Measurements from ENCODE around the gene NOP16.
"Not testable (repeated sequence)": the region's sequence is repeated elsewhere in the genome, so short reads cannot be mapped to it uniquely, and the experiment has no call there.

NOP16 gene

DNA sequence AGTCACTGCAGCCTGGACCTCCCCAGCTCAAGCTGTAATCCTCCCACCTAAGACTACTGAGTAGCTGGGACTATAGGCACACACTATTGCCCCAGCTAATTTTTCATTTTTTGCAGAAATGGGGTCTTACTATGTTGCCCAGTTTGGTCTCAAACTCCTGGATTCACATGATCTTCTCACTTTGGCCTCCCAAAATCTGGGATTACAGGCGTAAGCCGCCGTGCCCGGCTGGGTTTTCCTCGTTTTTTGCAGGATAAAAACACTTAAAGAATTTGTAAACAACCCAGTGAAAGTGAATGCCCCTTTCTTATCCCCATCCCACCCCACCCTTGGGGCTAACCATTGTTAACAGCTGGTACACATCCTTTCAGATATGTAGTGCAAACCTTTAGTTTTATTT, 20.2 kb upstream of the NOP16 start:
- no peaks in the 10 kb centered on the region for H3K36me3 Mint-ChIP-seq (ENCODE audit: low read depth)
- no peak overlapping the region for H3K4me3 Mint-ChIP-seq
- H3K9me3 Mint-ChIP-seq: no peaks in the 10 kb centered on the region
- H3K27ac Mint-ChIP-seq: no peak overlapping the region
- peaks cover 11% of the 10 kb centered on the region for H3K4me1 Mint-ChIP-seq
- no peak for DNase-seq
- peaks cover 9% of the 10 kb centered on the region for H3K27me3 Mint-ChIP-seq (ENCODE audit: low read depth, poor library complexity)
- TF ChIP-seq, protein P1, sequence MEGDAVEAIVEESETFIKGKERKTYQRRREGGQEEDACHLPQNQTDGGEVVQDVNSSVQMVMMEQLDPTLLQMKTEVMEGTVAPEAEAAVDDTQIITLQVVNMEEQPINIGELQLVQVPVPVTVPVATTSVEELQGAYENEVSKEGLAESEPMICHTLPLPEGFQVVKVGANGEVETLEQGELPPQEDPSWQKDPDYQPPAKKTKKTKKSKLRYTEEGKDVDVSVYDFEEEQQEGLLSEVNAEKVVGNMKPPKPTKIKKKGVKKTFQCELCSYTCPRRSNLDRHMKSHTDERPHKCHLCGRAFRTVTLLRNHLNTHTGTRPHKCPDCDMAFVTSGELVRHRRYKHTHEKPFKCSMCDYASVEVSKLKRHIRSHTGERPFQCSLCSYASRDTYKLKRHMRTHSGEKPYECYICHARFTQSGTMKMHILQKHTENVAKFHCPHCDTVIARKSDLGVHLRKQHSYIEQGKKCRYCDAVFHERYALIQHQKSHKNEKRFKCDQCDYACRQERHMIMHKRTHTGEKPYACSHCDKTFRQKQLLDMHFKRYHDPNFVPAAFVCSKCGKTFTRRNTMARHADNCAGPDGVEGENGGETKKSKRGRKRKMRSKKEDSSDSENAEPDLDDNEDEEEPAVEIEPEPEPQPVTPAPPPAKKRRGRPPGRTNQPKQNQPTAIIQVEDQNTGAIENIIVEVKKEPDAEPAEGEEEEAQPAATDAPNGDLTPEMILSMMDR (IDR thresholded peaks at IDR 0.05): no peak

DNA sequence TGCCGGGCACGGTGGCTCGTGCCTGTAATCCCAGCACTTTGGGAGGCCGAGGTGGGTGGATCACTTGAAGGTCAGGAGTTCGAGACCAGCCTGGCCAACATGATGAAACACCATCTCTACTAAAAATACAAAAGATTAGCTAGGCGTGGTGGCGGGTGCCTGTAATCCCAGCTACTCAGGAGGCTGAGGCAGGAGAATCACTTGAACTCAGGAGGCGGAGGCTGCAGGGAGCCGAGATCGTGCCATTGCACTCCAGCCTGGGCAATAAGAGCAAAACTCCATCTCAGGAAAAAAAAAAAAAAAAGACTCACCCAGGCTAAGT, 19.8 kb upstream of the NOP16 start:
- H3K27me3 Mint-ChIP-seq (ENCODE audit: low read depth, poor library complexity); H3K4me3 Mint-ChIP-seq; H3K27ac Mint-ChIP-seq; H3K9me3 Mint-ChIP-seq; DNase-seq; H3K36me3 Mint-ChIP-seq (ENCODE audit: low read depth): not testable (repeated sequence)
- peaks cover 11% of the 10 kb centered on the region for H3K4me1 Mint-ChIP-seq

DNA sequence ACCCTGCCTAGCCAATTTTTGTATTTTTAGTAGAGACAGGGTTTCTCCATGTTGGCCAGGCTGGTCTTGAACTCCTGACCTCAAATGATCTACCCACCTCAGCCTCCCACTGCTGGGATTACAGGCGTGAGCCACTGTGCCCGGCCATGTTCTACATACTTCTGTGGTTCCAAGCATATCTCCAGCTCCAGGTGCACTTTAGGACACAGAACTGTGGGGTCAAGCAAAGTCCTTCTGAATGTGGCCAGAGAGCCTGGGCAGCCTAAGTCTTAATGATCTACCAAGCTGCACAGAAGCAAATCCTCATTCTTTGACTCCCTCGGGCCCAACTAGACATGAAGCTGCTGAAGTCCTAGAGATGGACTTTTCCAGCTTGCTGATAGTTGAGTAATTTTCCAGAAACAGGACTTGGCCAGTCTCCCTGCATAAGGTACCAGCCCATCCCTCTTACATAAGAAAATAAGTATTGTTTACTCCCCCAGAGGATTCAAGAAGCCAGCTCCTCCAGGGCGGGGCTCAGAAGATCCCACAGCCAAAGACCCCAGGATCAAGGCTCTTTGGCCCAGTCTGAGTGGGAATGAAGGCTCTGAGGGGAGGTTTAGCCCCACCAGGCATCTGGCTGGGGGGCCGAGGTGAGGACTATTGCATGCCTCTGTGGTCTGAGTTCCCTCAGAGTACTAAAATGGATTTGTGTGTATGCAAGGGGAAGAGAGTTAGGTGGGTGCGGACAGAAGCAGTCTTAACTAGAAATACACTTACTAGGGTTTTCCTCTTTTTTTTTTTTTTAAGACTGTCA, 19.3 kb upstream of the NOP16 start:
- no peak overlapping the region for H3K4me3 Mint-ChIP-seq
- H3K27ac Mint-ChIP-seq: no peak overlapping the region
- no peaks in the 10 kb centered on the region for H3K36me3 Mint-ChIP-seq (ENCODE audit: low read depth)
- TF ChIP-seq, protein P1 (IDR thresholded peaks at IDR 0.05): no peak
- H3K9me3 Mint-ChIP-seq: no peaks in the 10 kb centered on the region
- no peak for DNase-seq
- peaks cover 9% of the 10 kb centered on the region for H3K27me3 Mint-ChIP-seq (ENCODE audit: low read depth, poor library complexity)
- peaks cover 13% of the 10 kb centered on the region for H3K4me1 Mint-ChIP-seq

DNA sequence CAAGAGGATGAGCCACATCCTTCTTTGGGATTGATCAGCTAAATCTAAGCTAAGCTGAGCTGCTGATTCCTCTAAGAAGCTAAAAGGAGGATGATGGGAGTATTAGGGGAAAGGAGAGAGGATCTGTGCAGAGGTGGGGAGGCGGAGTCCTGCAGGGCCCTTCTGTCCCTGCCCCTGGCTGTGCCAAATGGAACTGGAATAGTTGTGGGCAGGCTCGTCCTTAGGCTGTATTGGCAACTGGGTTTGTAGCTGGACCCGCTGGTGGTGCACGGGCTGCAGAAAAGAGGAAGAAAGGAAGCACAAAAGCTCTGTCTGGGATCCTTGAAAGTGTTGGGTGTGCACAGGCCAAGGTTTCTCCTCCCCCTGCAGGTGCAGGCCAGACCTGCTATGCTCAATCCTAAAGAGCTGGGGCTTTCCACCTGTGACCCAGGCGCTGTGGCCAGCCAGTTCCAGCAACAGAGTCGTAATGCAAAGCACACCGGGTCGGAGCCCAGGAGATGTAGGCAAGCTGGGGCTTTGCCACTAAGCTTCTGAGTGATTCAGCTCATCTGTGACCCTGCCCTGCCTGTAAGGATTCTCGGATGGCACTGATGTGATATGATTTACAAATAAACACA, 18.1 kb upstream of the NOP16 start:
- Mint-ChIP-seq H3K9me3 (no peaks in the 10 kb centered on the region), H3K27me3 (ENCODE audit: low read depth, poor library complexity) (peaks cover 7% of the 10 kb centered on the region), H3K36me3 (ENCODE audit: low read depth) (no peaks in the 10 kb centered on the region), H3K27ac (no peak overlapping the region), H3K4me1 (peaks cover 22% of the 10 kb centered on the region), H3K4me3 (no peak overlapping the region)
- TF ChIP-seq, protein P1 (IDR thresholded peaks at IDR 0.05): no peak
- no peak for DNase-seq

DNA sequence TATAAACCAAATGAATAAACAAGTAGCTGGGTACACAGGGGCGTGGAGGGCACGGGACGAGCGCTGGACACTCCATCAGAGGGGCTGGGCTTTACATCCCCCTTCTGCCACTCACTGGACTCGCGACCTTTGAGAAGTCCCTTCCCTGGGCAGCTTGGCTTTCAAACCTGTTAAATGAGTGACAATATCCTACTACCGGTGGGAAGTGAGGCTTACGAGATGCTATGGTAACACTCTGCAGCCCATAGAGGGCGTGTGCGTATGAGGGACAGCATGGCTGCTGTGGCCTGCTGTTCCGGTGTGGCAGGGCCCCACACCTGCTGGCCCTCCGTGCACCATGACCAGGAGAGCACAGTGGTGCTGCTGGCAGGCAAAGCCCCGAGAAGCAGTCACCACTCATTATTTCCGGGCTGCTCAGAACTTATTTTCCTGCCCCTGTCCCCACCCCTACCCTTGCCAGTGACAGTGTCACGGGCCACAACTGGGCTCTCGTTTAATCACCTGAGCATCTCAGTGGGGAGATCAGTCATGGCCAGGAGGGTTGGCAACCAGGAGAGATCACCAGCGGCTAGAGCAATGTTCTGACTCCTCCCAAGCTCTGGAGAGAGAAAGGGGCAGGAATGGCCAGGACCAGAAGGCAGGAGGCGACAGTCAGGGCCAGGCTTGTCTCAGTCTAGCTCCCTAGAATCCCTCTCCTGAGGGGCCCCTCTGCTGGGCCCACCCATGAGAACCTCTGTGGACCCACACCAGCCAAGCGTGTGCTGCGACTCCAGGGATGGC, 17.4 kb upstream of the NOP16 start:
- TF ChIP-seq, protein P1 (IDR thresholded peaks at IDR 0.05): peak; percentile 7
- Mint-ChIP-seq H3K27ac (no peak overlapping the region), H3K27me3 (ENCODE audit: low read depth, poor library complexity) (peaks cover 4% of the 10 kb centered on the region)

More for the DNA sequence above, 17.4 kb upstream of the NOP16 start:
- DNase-seq: no peak
- Mint-ChIP-seq H3K4me3 (no peak overlapping the region), H3K4me1 (peaks cover 23% of the 10 kb centered on the region), H3K36me3 (ENCODE audit: low read depth) (no peaks in the 10 kb centered on the region), H3K9me3 (no peaks in the 10 kb centered on the region)
